Fibroblast of mammary gland (primary cell): ENCODE data around the gene LCT.

Source experiments
- DNase-seq: peaks from one replicate; pipeline ENCODE4 v3.0.0-alpha.2; 2010; ENCODE audit warnings: low read depth
- H3K4me3 ChIP-seq: 2 replicates; pipeline ENCODE4 v1.5.1; 2011; ENCODE audit warnings: low read depth, mild to moderate bottlenecking, low read length, moderate library complexity; ENCODE audit not compliant: control insufficient read depth
- CTCF ChIP-seq: conservative IDR thresholded peaks from 2 replicates; pipeline ENCODE4 v1.5.1; 2011; ENCODE audit warnings: low read depth, low read length, inconsistent platforms; ENCODE audit not compliant: control insufficient read depth, insufficient read depth

LCT gene

GRCh38 chr2:135838502-135838901 lies 1.5 kb upstream of the LCT start:
- TF ChIP-seq CTCF, result no peak
- no peak overlapping the region for H3K4me3 ChIP-seq
- DNase-seq, result no peak

GRCh38 chr2:135832891-135833290 lies 4.1 kb downstream of the LCT start:
- DNase-seq, result no peak
- no peak for TF ChIP-seq CTCF
- no peak overlapping the region for H3K4me3 ChIP-seq

GRCh38 chr2:135831180-135831812 lies 5.7 kb downstream of the LCT start:
- H3K4me3 ChIP-seq, result no peak overlapping the region
- TF ChIP-seq CTCF, result no peak
- no peak for DNase-seq

GRCh38 chr2:135829378-135830135 lies 7.4 kb downstream of the LCT start:
- H3K4me3 ChIP-seq, result no peak overlapping the region
- no peak for DNase-seq
- TF ChIP-seq CTCF, result no peak

GRCh38 chr2:135826544-135826943 lies 10.4 kb downstream of the LCT start:
- no peak overlapping the region for H3K4me3 ChIP-seq
- TF ChIP-seq CTCF, result no peak
- DNase-seq, result no peak

GRCh38 chr2:135825550-135826176 lies 11.3 kb downstream of the LCT start:
- no peak overlapping the region for H3K4me3 ChIP-seq
- no peak for DNase-seq
- TF ChIP-seq CTCF, result no peak

- no peak overlapping the region for H3K4me3 ChIP-seq
- no peak for DNase-seq
- no peak for TF ChIP-seq CTCF
Observed at GRCh38 chr2:135825131-135825530, 11.9 kb downstream of the LCT start.
